SK-N-MC (cell line): ENCODE results near the gene MYZAP.

ENCODE experiments used
- EZH2 ChIP-seq: fragments of 200-600 bp; sonication (generic); IDR thresholded peaks from one replicate; pipeline ENCODE4 v1.6.1; 2017; ENCODE audit warnings: antibody characterized with exemption
- FOXP2 ChIP-seq: optimal IDR thresholded peaks from 2 replicates; pipeline ENCODE3; 2011; ENCODE audit warnings: mild to moderate bottlenecking, moderate library complexity; ENCODE audit not compliant: insufficient read depth; ENCODE audit errors: extremely low read length, control extremely low read depth
- POLR2AphosphoS5 ChIP-seq: IDR thresholded peaks from 2 replicates; pipeline ENCODE4 v1.6.1; 2012; ENCODE audit warnings: mild to moderate bottlenecking, low read depth, low read length, borderline replicate concordance

DNA sequence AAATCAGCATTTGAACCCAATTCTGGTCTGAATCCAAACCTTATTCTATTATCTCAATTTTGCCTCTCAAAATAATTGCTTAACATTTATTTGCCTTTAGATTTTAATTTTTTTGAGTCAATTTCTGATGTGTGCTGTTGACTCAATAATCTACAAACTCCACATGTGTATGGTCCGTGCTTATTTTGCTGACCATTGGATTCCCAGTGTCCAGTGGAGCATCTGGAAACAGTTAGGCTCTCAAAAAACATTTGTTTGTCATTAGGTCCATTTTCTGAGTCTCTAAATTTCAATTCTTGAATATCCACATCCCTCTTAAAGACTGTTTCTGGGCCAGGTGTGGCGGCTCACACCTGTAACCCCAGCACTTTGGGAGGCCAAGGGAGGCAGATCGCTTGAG, 19.2 kb upstream of the MYZAP start:
- no peak for TF ChIP-seq EZH2
- no peak for TF ChIP-seq POLR2AphosphoS5
- no peak for TF ChIP-seq FOXP2
